Osteocyte (in vitro differentiated cells): ENCODE results near the gene PRKCH. TPM values are rescaled to one million over a fixed set of nuclear protein-coding genes. Genes with fewer than 3 reads are reported as not detected.

Source experiments
- DNase-seq: peaks from one replicate; pipeline ENCODE4 v3.0.0; 2021; ENCODE audit warnings: mixed read lengths; ENCODE audit not compliant: unreplicated experiment; ENCODE audit errors: extremely low spot score
- H3K27ac Mint-ChIP-seq: one replicate; pipeline ENCODE4 v1.8.0; 2021; ENCODE audit warnings: mild to moderate bottlenecking, mixed read lengths; ENCODE audit not compliant: unreplicated experiment
- H3K27me3 Mint-ChIP-seq: one replicate; pipeline ENCODE4 v1.8.0; 2021; ENCODE audit warnings: mixed read lengths; ENCODE audit not compliant: unreplicated experiment
- H3K36me3 Mint-ChIP-seq: one replicate; pipeline ENCODE4 v1.8.0; 2021; ENCODE audit warnings: mixed read lengths; ENCODE audit not compliant: unreplicated experiment
- H3K4me1 Mint-ChIP-seq: one replicate; pipeline ENCODE4 v1.8.0; 2021; ENCODE audit warnings: mixed read lengths; ENCODE audit not compliant: unreplicated experiment
- H3K4me3 Mint-ChIP-seq: one replicate; pipeline ENCODE4 v1.8.0; 2021; ENCODE audit warnings: mild to moderate bottlenecking, moderate library complexity, mixed read lengths; ENCODE audit not compliant: unreplicated experiment
- H3K9me3 Mint-ChIP-seq: one replicate; pipeline ENCODE4 v1.8.0; 2021; ENCODE audit warnings: mixed read lengths; ENCODE audit not compliant: unreplicated experiment
- CTCF ChIP-seq: fragments of 200-600 bp; sonication (generic); IDR thresholded peaks from 2 replicates; pipeline ENCODE4 v1.5.0; 2021; ENCODE audit warnings: antibody characterized with exemption, mild to moderate bottlenecking, moderate library complexity
- total RNA-seq: library from RNA; stranded (reverse); gene quantifications from 2 replicates; pipeline ENCODE4 v1.2.1, GENCODE V29; 2021

PRKCH gene
- total RNA-seq, 1 donor from 2014 or later: 10.6 TPM

- TF ChIP-seq CTCF: no peak
- Mint-ChIP-seq H3K36me3 (no peaks in the 10 kb centered on the region), H3K27ac (no peak overlapping the region), H3K27me3 (no peaks in the 10 kb centered on the region), H3K4me3 (no peak overlapping the region), H3K4me1 (peaks cover 36% of the 10 kb centered on the region), H3K9me3 (no peaks in the 10 kb centered on the region)
- no peak for DNase-seq
These were observed 210.7 kb downstream of the PRKCH start for GRCh38 chr14:61532123-61532505.

DNA sequence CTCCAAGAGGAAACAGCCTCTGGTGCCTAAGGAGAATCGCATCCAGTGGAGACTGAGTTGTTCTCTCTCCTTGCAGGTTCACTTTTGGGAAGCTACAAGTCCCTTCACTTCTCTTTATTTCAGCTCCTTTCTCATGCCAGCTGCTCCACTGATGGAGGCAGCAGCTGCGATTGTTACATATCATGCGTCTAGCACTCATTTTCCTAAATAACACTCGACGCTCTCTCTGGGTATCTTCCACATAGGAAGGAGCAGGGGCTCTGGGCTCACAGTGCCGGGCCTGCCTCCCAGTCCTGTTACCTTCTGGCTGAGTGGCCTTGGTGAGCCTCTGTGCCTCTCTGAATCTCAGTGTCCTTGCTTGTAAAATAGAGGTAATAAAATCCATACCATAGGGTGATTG is 211.4 kb downstream of the PRKCH start:
- no peaks in the 10 kb centered on the region for H3K36me3 Mint-ChIP-seq
- H3K9me3 Mint-ChIP-seq: no peaks in the 10 kb centered on the region
- no peak overlapping the region for H3K27ac Mint-ChIP-seq
- no peak overlapping the region for H3K4me3 Mint-ChIP-seq
- DNase-seq: no peak
- H3K27me3 Mint-ChIP-seq: no peaks in the 10 kb centered on the region
- TF ChIP-seq CTCF: no peak
- H3K4me1 Mint-ChIP-seq: peaks cover 35% of the 10 kb centered on the region

DNA sequence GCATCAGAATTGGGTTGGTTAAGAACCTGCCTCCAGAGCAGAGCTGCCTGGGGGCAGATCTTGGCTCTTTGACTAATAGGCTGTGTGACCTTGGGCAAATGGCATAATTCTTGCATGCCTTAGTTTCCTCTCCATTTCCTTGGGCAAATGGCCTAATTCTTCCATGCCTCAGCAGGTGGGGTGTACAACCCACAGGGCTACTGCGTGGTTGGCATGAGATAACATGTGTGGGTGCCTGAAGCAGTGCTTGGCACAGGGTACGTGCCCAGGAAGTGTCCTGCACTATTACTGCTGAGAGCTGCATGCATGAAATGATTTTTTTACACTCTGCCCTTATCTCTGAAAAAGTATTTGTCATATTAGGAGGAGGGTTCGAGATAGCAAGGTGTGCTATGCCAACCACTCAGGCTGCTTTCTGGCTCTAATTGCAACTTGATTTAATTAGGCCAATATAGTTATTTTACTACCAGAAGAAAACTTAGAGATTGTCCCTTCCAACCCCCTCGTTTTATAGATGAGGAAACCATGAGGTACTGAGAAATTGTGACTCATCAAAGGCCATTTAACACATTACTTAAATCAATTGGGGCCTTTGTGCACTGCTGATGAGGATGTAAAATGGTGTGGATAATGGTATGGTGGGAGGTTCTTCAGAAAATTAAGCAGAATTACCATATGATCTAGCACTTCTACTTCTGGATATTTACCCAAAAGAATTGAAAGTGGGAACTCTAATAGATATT is 212.3 kb downstream of the PRKCH start:
- Mint-ChIP-seq H3K36me3 (no peaks in the 10 kb centered on the region), H3K27ac (no peak overlapping the region), H3K4me1 (peaks cover 35% of the 10 kb centered on the region), H3K9me3 (no peaks in the 10 kb centered on the region), H3K27me3 (no peaks in the 10 kb centered on the region), H3K4me3 (no peak overlapping the region)
- no peak for DNase-seq
- no peak for TF ChIP-seq CTCF

- Mint-ChIP-seq H3K27ac (no peak overlapping the region), H3K9me3 (no peaks in the 10 kb centered on the region), H3K4me1 (peaks cover 34% of the 10 kb centered on the region), H3K36me3 (no peaks in the 10 kb centered on the region), H3K4me3 (no peak overlapping the region), H3K27me3 (no peaks in the 10 kb centered on the region)
- TF ChIP-seq CTCF: no peak
- DNase-seq: no peak
These were observed 213.7 kb downstream of the PRKCH start for GRCh38 chr14:61535032-61535431.

DNA sequence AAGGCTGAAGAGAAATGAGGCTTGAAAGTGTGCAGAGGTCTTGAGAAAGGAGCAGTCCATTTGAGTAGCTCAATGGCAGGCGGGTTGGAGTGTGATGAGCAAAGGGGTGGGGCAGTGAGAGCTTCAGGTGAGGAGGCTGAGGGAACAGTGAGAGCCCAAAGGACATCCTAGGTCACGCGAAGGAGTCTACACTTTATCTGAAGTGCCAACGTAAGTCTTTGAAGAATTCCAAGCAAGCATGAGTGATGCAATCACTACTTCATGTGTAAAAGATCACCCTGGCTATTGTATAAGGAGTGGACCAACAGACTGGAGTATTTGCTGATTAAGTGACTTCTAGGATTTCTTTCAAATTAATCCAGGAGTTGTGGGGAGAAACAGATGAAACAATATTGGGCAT is 214.1 kb downstream of the PRKCH start:
- Mint-ChIP-seq H3K9me3 (no peaks in the 10 kb centered on the region), H3K36me3 (no peaks in the 10 kb centered on the region), H3K4me1 (peaks cover 34% of the 10 kb centered on the region), H3K27ac (no peak overlapping the region), H3K4me3 (no peak overlapping the region), H3K27me3 (no peaks in the 10 kb centered on the region)
- DNase-seq: no peak
- TF ChIP-seq CTCF: no peak
